Testis (tissue), 3 donors: ENCODE measurements around the gene SSU72. TPM values are rescaled to one million over a fixed set of nuclear protein-coding genes. Genes with fewer than 3 reads are reported as not detected.

ENCODE experiments used
- DNase-seq: peaks from one replicate; pipeline ENCODE4 v3.0.0-alpha.2; 2019
- H3K27ac ChIP-seq, 2 donors: fragments of 200-600 bp; sonication (generic); one replicate each; pipeline ENCODE4 v1.5.1; 2019
- H3K27me3 ChIP-seq: fragments of 200-600 bp; sonication (generic); one replicate; pipeline ENCODE4 v1.5.1; 2019
- H3K36me3 ChIP-seq: fragments of 200-600 bp; sonication (generic); one replicate; pipeline ENCODE4 v1.5.1; 2017; ENCODE audit warnings: low read depth; ENCODE audit errors: missing control alignments
- H3K4me1 ChIP-seq: fragments of 200-600 bp; sonication (generic); one replicate; pipeline ENCODE4 v1.5.1; 2019
- H3K4me3 ChIP-seq, 2 donors: fragments of 200-600 bp; sonication (generic); one replicate each; pipeline ENCODE4 v1.5.1; 2017 to 2019
- H3K9me3 ChIP-seq: fragments of 200-600 bp; sonication (generic); one replicate; pipeline ENCODE4 v1.5.1; 2017
- CTCF ChIP-seq, 3 experiments: fragments of 450-650 bp in 2 of 3; fragments of 200-600 bp in 1 of 3; sonication (generic) in 1 of 3; IDR thresholded peaks; one replicate each; pipeline ENCODE4 v1.5.1; 2016 to 2019; ENCODE audit warnings: antibody characterized with exemption in 3 of 3, mild to moderate bottlenecking in 2 of 3, moderate library complexity in 1 of 3
- POLR2A ChIP-seq: fragments of 450-650 bp; IDR thresholded peaks from one replicate; pipeline ENCODE4 v1.6.1; 2017; ENCODE audit warnings: antibody characterized with exemption, mild to moderate bottlenecking, moderate library complexity
- WGBS, 2 donors: methylation state at CpG; one replicate each; pipeline ENCODE4 v1.1.5; 2018; 5-methylcytosine and 5-hydroxymethylcytosine counted together
- intact Hi-C: fragments of 100-400 bp; cut with DNase I; formaldehyde crosslinking; loops from one replicate; pipeline ENCODE4 v1.15.1; 2023; ENCODE audit warnings: low total_unique reads
- polyA plus RNA-seq: library from polyadenylated mRNA; stranded (reverse); fragments of 350-450 nt; fragmentation: Illumina TruSeq; extraction: RNeasy Lipid Tissue Mini Kit (QIAGEN cat#74804); gene quantifications from one replicate; pipeline ENCODE4 v1.2.3, GENCODE V29; 2014; ENCODE audit warnings: low read depth, low replicate concordance; ENCODE audit not compliant: insufficient read depth
- total RNA-seq, 2 donors: library from RNA; depleted of rRNA; stranded (reverse); fragments of >200 nt; gene quantifications; one replicate each; pipeline ENCODE4 v1.2.3, GENCODE V29; 2016

Gene SSU72
- total and polyA plus RNA-seq, 3 donors from 2014 or later = 67.0 to 158 (median 146) TPM

GRCh38 chr1:1622010-1622787 is 47.5 kb upstream of the SSU72 start:
- intact Hi-C loops = no loop called here
- DNase-seq = no peak
- 88% methylated on average over 13 to 21 of the region's 21 CpGs for WGBS, 2 donors
- Histone ChIP-seq H3K27ac (no peak overlapping the region), H3K4me3 (no peak overlapping the region), H3K4me1 (peaks cover 1% of the 10 kb centered on the region), H3K9me3 (no peaks in the 10 kb centered on the region), H3K27me3 (no peaks in the 10 kb centered on the region), H3K36me3 (no peaks in the 10 kb centered on the region)
- TF ChIP-seq POLR2A (no peak), CTCF (IDR thresholded peaks at IDR 0.05) (no peak)

DNA sequence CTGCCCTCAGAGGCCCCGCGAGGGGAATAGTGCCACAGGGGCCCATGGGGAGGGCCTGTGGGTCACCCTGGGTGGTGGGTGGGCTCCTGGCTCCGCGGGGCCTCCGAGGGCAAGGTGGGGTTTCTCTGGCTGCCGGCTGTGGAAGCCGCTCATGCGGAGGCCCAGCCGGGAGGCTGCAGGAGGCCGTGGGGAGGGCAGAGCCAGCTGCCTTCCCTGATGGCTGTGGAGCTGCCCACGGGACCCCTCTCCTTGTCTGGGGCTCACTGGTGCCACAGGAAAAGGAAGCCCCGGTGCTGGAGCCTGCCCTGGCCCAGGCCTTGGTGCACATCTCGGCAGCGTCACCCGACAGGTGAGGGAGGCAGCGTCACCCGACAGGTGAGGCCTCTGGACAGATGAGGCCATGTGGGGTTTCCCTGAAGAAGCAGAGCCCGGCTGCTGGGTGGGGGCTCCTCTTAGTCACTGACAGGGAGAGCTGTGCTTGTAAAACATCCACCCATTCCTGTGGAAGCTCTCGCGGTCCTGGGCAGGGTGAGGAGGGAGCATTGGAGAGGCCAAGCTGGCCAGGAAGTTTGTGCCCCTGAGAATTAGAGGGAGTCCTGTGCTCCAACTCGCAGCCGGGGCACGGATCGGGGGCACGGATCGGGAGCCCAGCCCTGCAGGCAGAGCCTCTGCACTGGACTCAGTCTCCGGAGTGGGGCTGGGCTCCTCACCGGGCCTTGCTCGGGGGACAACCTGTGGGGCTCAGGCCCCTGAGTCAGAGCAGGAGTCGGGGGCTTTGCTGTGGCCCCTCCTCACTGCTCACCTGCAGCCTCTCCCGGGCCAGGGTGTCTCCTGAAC is 46.7 kb upstream of the SSU72 start:
- Histone ChIP-seq H3K27me3 (no peaks in the 10 kb centered on the region), H3K27ac (no peak overlapping the region), H3K9me3 (no peaks in the 10 kb centered on the region), H3K36me3 (no peaks in the 10 kb centered on the region), H3K4me1 (peaks cover 10% of the 10 kb centered on the region), H3K4me3 (no peak overlapping the region)
- intact Hi-C loops = no loop called here
- TF ChIP-seq CTCF (IDR thresholded peaks at IDR 0.05) (no peak), POLR2A (no peak)
- no peak for DNase-seq
- 84 to 90% methylated on average over 12 to 31 of the region's 31 CpGs for WGBS, 2 donors

DNA sequence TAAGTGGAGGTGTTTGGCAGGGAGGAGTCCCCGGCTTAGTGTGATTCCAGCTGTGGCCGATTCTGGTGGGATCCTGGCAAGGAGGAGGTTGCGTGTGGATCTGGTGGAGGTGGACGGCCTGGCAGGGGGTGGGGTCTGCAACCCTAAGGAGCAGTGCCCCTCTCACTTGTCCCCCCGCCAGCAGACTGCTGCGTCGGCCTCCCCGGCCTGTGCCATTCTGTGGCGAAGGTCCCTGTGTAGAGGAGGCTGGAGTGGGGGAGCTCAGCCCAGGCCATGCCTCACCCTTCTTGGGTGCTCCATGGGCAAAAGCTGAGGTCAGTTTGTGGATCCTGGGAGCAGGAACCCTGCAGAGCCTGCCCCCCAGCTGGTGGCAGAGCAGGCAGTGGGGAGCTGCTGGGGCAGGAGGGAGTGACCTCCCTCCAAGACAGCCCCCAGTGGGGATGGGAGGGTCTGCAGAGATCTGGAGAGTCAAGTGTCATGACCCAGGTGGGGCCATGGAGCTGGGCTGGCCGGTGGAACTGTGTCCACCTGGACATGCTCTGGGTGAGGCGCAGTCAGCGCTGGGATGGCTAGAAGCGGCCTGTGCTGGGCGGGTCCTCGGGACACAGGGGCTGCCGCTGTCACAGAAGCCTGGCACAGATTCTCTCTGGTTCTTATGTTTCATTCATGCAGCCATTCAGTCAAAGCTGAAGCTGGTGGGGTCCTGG is 45.9 kb upstream of the SSU72 start:
- H3K4me1 ChIP-seq = peaks cover 11% of the 10 kb centered on the region

GRCh38 chr1:1619917-1620361 is 45.3 kb upstream of the SSU72 start:
- DNase-seq = no peak
- intact Hi-C loops = no loop called here
- Histone ChIP-seq H3K27me3 (no peaks in the 10 kb centered on the region), H3K9me3 (no peaks in the 10 kb centered on the region), H3K36me3 (no peaks in the 10 kb centered on the region), H3K4me3 (no peak overlapping the region), H3K4me1 (peaks cover 11% of the 10 kb centered on the region), H3K27ac (no peak overlapping the region)
- no peak for TF ChIP-seq POLR2A
- TF ChIP-seq CTCF (IDR thresholded peaks at IDR 0.05) = no peak
- WGBS, 2 donors = 65 to 73% methylated on average over 4 to 14 of the region's 14 CpGs

More for the DNA sequence above, 45.9 kb upstream of the SSU72 start:
- H3K36me3 ChIP-seq = no peaks in the 10 kb centered on the region
- WGBS, 2 donors = 90 to 95% methylated on average over 4 to 16 of the region's 16 CpGs
- intact Hi-C loops = no loop called here
- H3K4me3 ChIP-seq = no peak overlapping the region
- H3K9me3 ChIP-seq = no peaks in the 10 kb centered on the region
- no peak for DNase-seq
- TF ChIP-seq CTCF (IDR thresholded peaks at IDR 0.05) = no peak
- TF ChIP-seq POLR2A = no peak
- no peaks in the 10 kb centered on the region for H3K27me3 ChIP-seq
- H3K27ac ChIP-seq = no peak overlapping the region
